HUES6 (cell line): ENCODE measurements around the gene DAG1.

Experiments
- H3K27ac ChIP-seq: 2 replicates; pipeline ENCODE4 v1.7.0; 2013; ENCODE audit warnings: low read depth, mild to moderate bottlenecking, low read length, inconsistent platforms
- H3K27me3 ChIP-seq: 2 replicates; pipeline ENCODE4 v1.6.1; 2013; ENCODE audit warnings: low read length; ENCODE audit not compliant: control insufficient read depth, insufficient read depth
- H3K36me3 ChIP-seq: 2 replicates; pipeline ENCODE4 v1.6.1; 2013; ENCODE audit warnings: low read length; ENCODE audit not compliant: control insufficient read depth, insufficient read depth
- H3K4me1 ChIP-seq: 2 replicates; pipeline ENCODE4 v1.6.1; 2013; ENCODE audit warnings: low read length; ENCODE audit not compliant: control insufficient read depth, insufficient read depth
- H3K4me3 ChIP-seq: 2 replicates; pipeline ENCODE4 v1.5.1; 2013; ENCODE audit warnings: low read depth, low read length
- H3K9ac ChIP-seq: one replicate; pipeline ENCODE4 v1.6.1; 2013; ENCODE audit warnings: mild to moderate bottlenecking, low read length
- H3K9me3 ChIP-seq: 2 replicates; pipeline ENCODE4 v1.6.1; 2013; ENCODE audit warnings: low read depth, low read length; ENCODE audit not compliant: control insufficient read depth, insufficient read depth

Gene DAG1

DNA sequence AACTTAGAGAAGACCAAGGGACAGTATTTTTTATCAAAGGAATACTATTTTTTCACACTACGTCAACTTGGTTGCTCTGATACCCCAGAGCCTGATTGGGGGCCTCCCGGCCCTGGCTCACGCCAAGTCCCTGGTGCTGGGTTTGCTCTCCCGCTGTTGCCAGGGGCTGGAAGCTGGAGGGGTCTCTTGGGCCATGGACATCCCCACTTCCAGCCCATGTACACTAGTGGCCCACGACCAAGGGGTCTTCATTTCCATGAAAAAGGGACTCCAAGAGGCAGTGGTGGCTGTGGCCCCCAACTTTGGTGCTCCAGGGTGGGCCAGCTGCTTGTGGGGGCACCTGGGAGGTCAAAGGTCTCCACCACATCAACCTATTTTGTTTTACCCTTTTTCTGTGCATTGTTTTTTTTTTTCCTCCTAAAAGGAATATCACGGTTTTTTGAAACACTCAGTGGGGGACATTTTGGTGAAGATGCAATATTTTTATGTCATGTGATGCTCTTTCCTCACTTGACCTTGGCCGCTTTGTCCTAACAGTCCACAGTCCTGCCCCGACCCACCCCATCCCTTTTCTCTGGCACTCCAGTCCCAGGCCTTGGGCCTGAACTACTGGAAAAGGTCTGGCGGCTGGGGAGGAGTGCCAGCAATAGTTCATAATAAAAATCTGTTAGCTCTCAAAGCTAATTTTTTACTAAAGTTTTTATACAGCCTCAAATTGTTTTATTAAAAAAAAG is 63.9 kb downstream of the DAG1 start:
- H3K27ac ChIP-seq: no peak overlapping the region
- peaks cover 20% of the 10 kb centered on the region for H3K4me1 ChIP-seq
- no peaks in the 10 kb centered on the region for H3K9me3 ChIP-seq
- peaks cover 45% of the 10 kb centered on the region for H3K36me3 ChIP-seq
- H3K4me3 ChIP-seq: no peak overlapping the region
- no peaks in the 10 kb centered on the region for H3K27me3 ChIP-seq
- H3K9ac ChIP-seq: no peak overlapping the region

- Histone ChIP-seq H3K36me3 (peaks cover 45% of the 10 kb centered on the region), H3K9me3 (no peaks in the 10 kb centered on the region), H3K27me3 (no peaks in the 10 kb centered on the region), H3K27ac (0 out of 2 replicates have a peak overlapping the region, but pooled peaks have one; percentile 16), H3K4me1 (peaks cover 20% of the 10 kb centered on the region), H3K4me3 (no peak overlapping the region), H3K9ac (no peak overlapping the region)
These were observed 64.7 kb downstream of the DAG1 start for GRCh38 chr3:49534581-49535441.

DNA sequence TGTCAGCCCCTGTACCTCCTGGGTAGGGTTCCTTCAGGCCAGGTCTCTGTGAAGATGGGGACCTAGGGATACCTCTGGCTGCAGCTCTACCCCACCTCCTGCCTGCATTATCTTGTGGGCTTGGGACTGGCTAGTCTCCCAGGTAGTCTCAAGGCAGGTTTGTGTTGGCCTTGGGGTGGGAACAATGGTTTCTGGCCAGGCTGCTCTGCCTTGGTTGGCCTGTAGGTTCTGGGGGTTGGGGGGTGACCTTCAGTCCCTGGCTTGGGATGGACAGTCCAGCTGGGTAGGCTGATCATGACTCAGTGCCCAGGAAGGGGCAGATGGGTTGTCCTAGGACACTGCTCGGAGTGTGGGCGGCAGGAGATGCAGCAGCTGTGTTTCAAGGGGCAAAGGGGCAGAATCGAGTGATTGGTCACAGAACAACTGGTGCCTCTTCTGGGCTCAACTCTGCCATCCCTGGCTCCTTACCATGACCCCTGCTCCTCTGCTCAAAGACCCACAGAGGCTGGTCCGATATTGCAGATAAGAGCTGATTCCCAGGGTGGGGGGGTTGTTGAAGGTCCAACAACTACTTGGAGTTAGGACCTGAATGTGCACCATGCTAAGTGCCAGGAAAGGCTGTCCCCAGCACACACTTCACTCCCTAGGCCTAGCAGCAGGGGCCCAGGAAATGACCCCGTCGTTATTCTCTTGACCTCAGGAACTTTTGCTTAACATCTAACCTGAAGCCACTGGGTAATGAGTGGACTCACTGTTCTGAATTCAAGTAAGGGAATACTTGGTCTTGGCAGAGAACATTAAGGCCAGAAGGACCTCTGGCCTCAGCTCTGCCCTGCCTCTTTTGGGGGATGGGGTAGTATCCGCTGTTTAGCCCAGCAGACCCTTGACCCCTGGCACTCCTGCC is 66.2 kb downstream of the DAG1 start:
- Histone ChIP-seq H3K9ac (no peak overlapping the region), H3K4me3 (no peak overlapping the region), H3K9me3 (no peaks in the 10 kb centered on the region), H3K27ac (no peak overlapping the region), H3K27me3 (no peaks in the 10 kb centered on the region), H3K4me1 (peaks cover 26% of the 10 kb centered on the region), H3K36me3 (peaks cover 32% of the 10 kb centered on the region)

DNA sequence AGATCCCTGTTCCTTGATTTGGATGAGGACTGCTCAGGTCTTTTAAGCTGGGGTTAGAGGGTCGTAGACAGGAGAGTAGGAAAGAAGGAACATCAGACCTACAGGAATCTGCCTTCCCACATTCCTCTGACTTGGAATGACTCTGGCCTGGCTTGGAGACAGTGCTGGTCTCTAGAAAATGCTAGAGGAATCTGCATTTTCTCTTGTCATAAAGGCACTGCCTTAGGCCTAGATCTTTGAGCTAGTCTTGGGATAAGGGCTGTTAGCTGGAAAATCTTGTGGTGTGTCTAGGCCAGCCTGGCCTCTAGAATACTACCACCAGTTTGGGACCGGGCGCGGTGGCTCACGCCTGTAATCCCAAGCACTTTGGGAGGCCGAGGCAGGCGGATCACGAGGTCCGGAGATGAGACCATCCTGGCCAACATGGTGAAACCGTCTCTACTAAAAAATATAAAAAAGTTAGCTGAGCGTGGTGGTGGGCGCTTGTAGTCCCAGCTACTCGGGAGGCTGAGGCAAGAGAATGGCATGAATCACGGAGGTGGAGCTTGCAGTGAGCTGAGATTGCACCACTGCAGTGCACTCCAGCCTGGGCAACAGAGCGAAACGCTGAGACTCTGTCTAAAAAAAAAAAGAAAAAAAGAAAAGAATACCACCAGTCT is 66.9 kb downstream of the DAG1 start:
- H3K4me1 ChIP-seq: peaks cover 26% of the 10 kb centered on the region
- H3K4me3 ChIP-seq: no peak overlapping the region
- H3K36me3 ChIP-seq: peaks cover 25% of the 10 kb centered on the region
- H3K27me3 ChIP-seq: no peaks in the 10 kb centered on the region
- no peaks in the 10 kb centered on the region for H3K9me3 ChIP-seq
- no peak overlapping the region for H3K27ac ChIP-seq
- no peak overlapping the region for H3K9ac ChIP-seq

GRCh38 chr3:49539659-49540560 is 69.8 kb downstream of the DAG1 start:
- Histone ChIP-seq H3K36me3 (0 out of 2 replicates have a peak, but pooled peaks cover 4% of the 10 kb centered on the region), H3K4me1 (peaks cover 26% of the 10 kb centered on the region), H3K4me3 (peak overlapping the region; percentile 83), H3K27me3 (no peaks in the 10 kb centered on the region), H3K9ac (peak overlapping the region; percentile 59), H3K27ac (0 out of 2 replicates have a peak overlapping the region, but pooled peaks have one; percentile 5), H3K9me3 (no peaks in the 10 kb centered on the region; the same call in 1 of the 2 replicates)

DNA sequence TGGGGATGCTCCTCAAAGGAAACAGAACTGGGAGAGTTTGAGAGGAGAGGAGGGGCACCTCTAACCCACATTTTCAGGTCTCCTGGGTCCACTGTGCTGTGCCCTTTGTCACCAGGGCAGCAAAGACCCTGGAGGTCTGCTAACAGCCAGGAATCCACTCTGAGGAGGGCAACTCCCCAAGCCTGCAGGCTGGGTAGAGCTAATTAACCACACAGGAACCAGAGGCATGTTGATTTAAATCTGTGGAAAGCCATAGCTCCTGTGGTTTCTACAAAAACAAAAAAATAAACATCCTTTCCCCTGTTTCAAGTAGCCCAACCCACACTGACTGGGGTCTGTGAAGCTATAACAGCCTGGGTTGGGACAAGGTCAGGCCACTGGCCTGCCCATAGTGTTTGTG is 82.0 kb downstream of the DAG1 start:
- Histone ChIP-seq H3K4me1 (peaks cover 8% of the 10 kb centered on the region; the same call in 1 of the 2 replicates), H3K4me3 (no peak overlapping the region), H3K36me3 (no peaks in the 10 kb centered on the region), H3K9me3 (no peaks in the 10 kb centered on the region), H3K27ac (no peak overlapping the region), H3K9ac (no peak overlapping the region), H3K27me3 (peaks cover 24% of the 10 kb centered on the region)

DNA sequence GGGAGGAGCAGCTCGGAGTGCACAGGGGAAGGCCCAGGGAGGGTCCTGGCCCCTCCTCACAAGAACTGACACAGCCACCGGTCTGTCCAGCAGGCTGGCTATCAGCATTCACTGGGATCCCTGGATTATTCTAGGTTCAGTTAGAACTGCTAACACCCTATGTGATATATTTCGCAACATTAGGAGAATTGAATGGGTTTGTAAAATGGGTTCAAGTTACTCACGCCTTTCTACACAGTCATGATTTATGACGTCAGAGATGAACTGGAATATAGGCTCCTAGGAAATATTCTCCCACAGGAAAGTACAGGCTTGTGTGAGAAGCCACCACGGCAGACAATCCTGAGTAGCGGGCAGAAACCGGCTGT is 83.2 kb downstream of the DAG1 start:
- peak overlapping the region; percentile 96 for H3K4me3 ChIP-seq
- peaks cover 8% of the 10 kb centered on the region; the same call in 1 of the 2 replicates for H3K4me1 ChIP-seq
- no peak overlapping the region for H3K27ac ChIP-seq
- H3K9ac ChIP-seq: peak overlapping the region; percentile 76
- H3K9me3 ChIP-seq: no peaks in the 10 kb centered on the region
- peaks cover 25% of the 10 kb centered on the region for H3K27me3 ChIP-seq
- no peaks in the 10 kb centered on the region for H3K36me3 ChIP-seq

DNA sequence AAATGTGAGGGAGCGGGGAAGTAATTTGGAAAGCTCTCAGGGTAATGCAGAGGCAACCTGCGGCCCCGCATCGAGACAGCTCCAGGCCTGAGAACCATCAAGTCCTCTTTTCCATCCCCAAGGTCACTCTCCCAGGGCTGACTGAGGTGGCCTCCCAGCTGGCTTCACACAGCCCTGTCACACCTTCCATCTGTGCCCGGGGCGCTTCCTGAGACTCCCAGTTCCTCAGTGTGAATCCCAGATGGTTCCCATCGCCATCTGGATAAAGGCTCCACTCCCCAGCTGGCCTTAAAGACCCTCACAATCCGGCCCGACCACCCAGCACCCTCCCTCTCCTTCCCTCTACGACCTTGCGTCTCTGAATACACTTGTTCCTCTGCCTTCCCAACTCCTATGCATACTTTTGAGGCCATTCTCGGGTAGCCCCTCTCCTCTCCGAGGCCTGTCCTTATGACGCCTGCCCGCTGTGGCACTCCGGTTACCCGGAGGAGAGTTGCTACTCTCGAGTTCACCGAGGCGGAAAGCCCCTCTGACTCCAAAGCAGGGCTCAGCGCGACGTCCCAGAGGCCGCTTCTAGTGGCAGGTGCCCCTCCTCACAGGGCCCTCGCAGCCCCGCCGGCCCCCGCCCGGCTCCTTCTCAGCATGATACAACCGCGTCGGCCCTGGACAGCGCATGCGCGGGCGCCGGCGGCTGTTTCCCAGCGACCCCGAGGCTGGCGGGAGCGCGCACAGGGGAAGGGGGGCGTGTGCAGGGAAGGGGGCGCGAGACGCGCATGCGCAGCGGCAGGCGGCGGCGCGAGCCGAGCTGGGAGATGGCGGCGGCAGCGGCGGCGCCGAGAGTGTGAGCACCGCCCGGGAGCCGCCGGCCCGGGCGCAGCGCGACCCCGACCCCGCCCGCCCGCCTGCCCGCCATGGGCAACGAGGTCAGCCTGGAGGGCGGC is 83.9 kb downstream of the DAG1 start, which contains the start of gene BSN:
TSS of gene BSN (plus strand) at position 786 of the 941 bp plus-strand sequence. CDS start at position 912, 126 bp downstream.
- Histone ChIP-seq H3K27me3 (peaks cover 25% of the 10 kb centered on the region), H3K9ac (peak within 1 kb of the TSS; percentile 76), H3K36me3 (no peaks in the 10 kb centered on the region), H3K4me1 (peaks cover 8% of the 10 kb centered on the region; the same call in 1 of the 2 replicates), H3K9me3 (no peaks in the 10 kb centered on the region), H3K4me3 (peak within 1 kb of the TSS; percentile 96), H3K27ac (no peak within 1 kb of the TSS)
